Measurements from ENCODE around the gene CSAD.
"Not testable (repeated sequence)": the region's sequence is repeated elsewhere in the genome, so short reads cannot be mapped to it uniquely, and the experiment has no call there.

Gene CSAD

GRCh38 chr12:53204351-53204750, 23.6 kb upstream of the CSAD start:
- no peak for DNase-seq (ENCODE audit: low read depth)
- no peak for TF ChIP-seq CTCF (conservative IDR thresholded peaks at IDR 0.05; ENCODE audit: low read length)
- no peak overlapping the region for H3K4me3 ChIP-seq (ENCODE audit: low read length)

DNA sequence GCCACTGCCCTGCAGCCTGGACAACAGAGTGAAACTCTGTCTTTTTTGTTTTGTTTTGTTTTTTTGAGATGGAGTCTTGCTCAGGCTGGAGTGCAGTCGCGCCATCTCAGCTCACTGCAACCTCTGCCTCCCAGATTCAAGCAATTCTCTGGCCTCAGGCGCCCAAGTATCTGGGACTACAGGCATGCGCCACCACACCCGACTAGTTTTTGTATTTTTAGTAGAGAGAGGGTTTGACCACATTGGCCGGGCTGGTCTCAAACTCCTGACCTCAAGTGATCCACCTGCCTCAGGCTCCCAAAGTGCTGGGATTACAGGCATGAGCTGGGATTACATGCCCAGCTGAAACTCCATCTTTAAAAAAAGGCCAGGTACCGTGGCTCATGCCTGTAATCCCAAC, 21.6 kb upstream of the CSAD start:
- not testable (repeated sequence) for H3K4me3 ChIP-seq (ENCODE audit: low read length); DNase-seq (ENCODE audit: low read depth)

DNA sequence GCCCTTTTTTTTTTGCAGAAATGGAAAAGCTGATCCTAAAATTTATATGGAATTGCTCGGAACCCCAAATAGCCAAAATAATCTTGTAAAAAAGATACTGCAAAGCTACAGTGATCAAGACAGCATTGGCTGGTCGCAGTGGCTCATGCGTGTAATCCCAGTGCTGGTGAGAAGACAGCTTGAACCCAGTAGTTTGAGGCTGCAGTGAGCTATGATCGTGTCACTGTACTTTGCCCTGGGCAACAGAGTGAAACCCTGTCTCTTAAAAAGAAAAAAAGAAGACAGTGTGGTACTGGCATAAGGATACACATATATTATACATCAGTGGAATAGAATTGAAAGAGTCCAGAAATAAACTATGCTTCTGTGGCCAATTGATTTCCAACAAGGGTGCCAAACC, 20.9 kb upstream of the CSAD start:
- DNase-seq (ENCODE audit: low read depth) = no peak
- TF ChIP-seq CTCF (conservative IDR thresholded peaks at IDR 0.05; ENCODE audit: low read length) = no peak
- no peak overlapping the region for H3K4me3 ChIP-seq (ENCODE audit: low read length)

DNA sequence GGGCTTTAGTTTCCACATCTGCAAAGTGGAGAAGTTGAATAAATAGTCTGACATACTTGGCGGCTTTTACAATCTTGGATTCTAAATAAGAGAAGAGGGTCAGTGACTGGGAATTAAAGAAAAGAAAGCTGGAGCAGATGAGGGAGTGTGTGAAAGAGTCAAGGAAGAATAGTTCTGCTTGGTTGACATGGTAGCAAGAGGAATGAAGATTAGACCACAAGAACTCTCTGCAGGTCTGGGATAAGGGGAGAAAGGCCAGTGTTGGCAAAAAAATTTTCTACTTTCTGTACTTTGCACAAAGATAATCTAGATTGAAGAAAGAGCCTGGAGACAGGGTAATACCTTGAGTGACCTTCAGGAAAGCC, 20.4 kb upstream of the CSAD start:
- peak; percentile 55 for DNase-seq (ENCODE audit: low read depth)
- no peak for TF ChIP-seq CTCF (conservative IDR thresholded peaks at IDR 0.05; ENCODE audit: low read length)
- H3K4me3 ChIP-seq (ENCODE audit: low read length) = no peak overlapping the region

DNA sequence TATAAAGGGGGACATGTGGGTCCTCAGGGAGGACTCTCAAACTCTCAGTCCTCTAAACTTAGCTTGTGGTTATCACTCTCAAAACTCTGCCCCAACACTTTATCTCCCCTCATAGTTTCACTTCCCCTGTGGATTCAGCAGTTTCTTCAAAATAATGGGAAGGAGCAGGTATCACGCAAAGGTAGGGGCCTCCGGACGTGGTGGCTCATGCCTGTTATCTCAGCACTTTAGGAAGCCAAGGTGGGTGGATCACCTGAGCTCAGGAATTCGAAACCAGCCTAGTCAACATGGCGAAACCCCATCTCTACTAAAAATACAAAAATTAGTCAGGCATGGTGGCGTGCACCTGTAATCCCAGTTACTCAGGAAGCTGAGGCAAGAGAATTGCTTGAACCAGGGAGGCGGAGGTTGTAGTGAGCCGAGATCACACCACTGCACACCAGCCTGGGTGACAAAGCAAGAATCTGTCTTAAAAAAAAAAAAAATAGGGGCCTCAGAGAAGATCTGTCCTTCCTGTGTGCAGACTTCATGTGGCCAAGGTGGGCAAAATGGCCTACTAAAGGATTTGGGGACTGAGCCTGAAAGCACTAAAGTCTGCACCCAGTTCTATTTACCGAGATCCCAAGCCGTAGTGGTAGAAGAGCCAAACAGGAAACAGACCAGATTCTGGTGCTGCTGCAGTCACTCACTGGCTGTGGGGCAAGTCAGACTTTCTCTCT, 19.9 kb upstream of the CSAD start:
- H3K4me3 ChIP-seq (ENCODE audit: low read length) = no peak overlapping the region
- TF ChIP-seq CTCF (conservative IDR thresholded peaks at IDR 0.05; ENCODE audit: low read length) = no peak
- no peak for DNase-seq (ENCODE audit: low read depth)

DNA sequence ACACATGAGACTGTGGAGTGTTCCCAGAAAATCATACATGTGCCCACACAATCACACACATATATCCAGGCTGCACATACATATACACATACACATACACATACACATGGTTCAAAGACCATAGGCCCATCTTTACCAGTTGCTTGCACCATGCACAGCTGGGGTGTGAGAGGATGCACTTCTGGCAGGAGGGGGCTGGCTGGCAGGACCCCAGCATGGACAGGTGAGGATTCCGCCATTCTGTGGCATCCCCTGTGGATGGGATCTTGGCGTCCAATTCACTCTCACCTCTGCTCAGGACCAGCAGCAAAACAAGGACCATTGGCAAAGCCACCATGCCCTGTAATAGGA, 19.4 kb upstream of the CSAD start:
- H3K4me3 ChIP-seq (ENCODE audit: low read length) = no peak overlapping the region
- no peak for TF ChIP-seq CTCF (conservative IDR thresholded peaks at IDR 0.05; ENCODE audit: low read length)
- DNase-seq (ENCODE audit: low read depth) = no peak

GRCh38 chr12:53199700-53200099, 19.0 kb upstream of the CSAD start:
- no peak overlapping the region for H3K4me3 ChIP-seq (ENCODE audit: low read length)
- no peak for TF ChIP-seq CTCF (conservative IDR thresholded peaks at IDR 0.05; ENCODE audit: low read length)
- DNase-seq (ENCODE audit: low read depth) = no peak
